ENCODE results near the gene PCSK6.

PCSK6 gene

DNA sequence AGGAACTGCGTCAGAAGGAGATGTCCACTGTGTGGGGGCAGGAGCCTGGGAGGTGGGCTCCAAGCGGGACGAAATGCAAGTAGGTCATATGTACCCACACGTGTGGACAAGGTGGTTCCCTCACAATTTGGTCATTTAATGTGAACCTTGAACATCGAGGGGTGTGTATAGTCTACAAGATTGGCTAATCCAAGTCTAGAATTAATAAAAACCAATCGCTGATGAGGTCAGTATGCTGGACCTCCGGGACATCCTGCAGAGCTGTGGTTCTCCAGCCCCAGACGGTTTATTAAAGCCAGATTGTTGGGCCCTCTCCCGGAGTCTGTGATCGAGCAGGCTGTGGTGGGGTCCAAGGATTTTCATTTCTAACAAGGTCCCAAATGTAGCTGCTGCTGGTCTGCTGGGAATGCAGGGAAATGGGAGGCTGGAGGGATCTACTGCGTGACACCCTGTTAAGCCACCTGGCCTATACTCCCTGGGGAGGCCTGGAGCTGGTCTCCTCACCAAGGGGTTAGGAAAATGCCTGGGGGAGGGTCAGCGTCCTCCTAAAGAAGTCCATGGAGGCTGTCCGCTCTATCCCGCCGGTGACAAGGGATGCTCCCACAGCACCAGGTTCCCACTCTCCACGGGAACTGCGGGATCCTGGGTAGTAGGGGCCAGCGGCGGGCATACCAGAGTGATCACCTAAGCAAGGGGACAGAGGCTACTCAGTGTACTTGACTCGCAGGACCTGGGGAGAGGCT, 25.1 kb downstream of the PCSK6 start:
- in situ Hi-C loops (cut with HindIII; ENCODE audit: low sequenced_read_pairs), result loop anchor here (25.0 kb wide), 1 partner anchor 102 kb away; no protein-coding TSS in a partner anchor

DNA sequence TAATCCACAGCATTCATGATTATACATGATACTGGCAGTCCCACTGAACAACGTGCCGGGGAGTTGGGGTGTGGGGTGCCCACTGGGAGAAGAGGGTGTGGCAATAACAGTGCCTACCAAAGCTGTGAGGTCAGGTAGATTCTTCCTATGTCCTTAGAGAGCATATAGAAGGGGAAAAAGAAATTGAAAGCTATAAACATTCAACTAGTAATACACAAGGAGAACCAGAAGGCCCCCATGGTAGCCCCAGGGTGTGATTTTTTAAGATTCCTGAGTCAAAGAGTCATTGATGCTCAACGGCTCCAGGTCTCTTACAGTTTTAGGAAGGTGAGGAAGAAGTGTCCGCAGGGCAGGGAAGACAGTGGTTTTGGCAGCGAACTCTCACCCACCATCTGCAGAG, 25.8 kb downstream of the PCSK6 start:
- in situ Hi-C loops (cut with HindIII; ENCODE audit: low sequenced_read_pairs), result loop anchor here (25.0 kb wide), 1 partner anchor 101 kb away; no protein-coding TSS in a partner anchor

DNA sequence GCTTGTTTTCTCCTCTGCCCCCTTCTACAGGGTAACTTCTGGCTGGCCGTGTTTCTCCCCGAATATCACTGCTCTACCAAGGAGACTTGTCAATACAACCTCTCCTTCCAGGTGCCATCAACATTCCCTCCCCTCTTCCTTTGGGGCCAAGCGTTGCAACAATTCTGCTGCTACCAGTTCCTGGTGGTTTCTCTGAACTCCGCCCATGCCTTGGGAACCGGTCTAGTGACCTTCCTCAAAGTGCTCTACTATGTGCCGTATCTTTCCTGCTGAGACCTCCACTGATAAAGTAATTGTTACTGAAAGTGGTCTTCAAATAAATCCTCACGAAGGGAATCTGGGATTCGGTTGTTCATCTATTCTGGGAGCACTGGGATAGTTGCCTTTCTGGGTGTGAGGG, 26.2 kb downstream of the PCSK6 start:
- in situ Hi-C loops (cut with HindIII; ENCODE audit: low sequenced_read_pairs), result loop anchor here (25.0 kb wide), 1 partner anchor 101 kb away; no protein-coding TSS in a partner anchor

DNA sequence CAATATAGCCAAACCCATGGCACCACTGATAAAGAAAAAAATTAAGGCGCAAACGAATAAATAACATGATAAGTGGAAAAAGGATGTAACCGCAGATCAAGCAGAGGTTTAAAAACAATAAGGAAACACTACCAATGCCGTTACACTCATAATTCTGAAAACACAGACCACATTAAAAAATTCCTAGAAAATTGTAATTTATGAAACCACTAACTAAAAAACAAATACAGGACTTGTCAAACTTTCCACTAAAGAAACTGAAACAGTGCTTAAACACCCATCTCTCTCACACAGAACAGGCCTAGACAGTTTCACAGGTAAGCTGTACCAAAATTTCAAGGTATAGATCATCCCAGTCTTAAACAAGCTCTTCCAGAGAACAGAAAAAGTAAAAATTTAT, 28.4 kb downstream of the PCSK6 start:
- in situ Hi-C loops (cut with HindIII; ENCODE audit: low sequenced_read_pairs), result loop anchor here (25.0 kb wide), 1 partner anchor 99 kb away; no protein-coding TSS in a partner anchor

DNA sequence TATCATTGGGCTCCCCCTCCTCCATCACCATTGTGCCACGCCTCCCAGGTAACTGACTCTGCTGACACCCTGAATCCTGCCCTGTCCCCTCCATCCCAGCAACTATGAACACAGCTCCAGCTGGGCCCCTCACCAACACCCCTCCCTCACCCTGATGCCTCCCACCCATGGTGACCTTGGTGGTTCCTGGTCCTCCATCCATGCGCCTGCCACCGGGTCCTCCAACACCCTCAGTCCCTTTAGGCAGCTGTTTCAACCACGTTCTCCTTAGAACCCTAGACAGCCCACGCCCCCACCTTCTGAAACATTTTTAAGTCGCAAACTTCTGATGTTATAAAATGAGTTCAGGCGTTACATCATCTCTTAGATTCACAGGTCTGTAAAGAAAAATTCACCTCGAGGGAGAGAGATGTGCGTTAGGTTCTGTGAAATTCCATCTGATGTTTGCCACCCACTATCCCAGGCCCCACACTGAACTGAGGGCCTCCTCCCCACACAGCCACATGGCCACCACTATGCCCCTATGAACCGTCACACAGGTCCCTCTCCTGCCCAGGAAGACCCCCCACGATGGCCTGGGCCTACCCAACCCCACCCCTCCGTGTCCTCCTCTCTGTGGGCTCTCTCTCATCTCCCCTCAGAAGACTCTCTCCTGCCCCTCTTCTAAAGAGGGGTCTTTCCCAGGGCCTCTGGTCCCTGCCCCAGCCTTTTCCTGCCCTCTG, 29.8 kb downstream of the PCSK6 start:
- in situ Hi-C loops (cut with HindIII; ENCODE audit: low sequenced_read_pairs), result loop anchor here (25.0 kb wide), 1 partner anchor 97 kb away; no protein-coding TSS in a partner anchor

DNA sequence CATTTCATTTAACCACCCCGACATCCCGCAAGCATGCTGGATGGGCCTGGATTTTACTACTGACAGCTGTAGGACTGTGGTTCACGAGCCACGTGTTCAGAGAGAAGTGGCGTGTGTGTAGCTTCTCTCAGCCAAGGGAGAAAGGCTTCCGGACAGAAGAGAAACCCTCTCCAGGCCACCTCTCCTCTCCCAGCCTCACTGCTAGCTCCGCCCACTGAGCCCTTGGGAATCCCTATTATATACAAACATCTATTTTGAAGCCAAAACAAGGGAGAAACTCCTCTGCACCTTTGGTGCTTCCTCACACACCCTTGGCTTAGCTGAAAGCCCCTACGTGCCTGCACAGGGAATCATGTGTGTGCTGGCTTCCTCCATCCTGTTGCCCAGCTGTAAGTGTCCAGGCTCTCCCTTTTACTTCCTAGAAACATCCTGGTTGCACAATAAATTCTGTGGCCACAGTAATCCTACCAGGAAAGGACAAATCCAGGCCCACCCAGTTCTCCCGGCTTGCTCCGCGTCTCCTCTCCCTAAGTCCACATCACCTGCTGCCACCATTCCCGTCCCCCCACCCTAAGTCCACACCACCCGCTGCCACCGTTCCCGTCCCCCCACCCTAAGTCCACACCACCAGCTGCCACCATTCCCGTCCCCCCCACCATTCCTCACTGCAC, 30.5 kb downstream of the PCSK6 start:
- in situ Hi-C loops (cut with HindIII; ENCODE audit: low sequenced_read_pairs), result loop anchor here (25.0 kb wide), 1 partner anchor 97 kb away; no protein-coding TSS in a partner anchor

DNA sequence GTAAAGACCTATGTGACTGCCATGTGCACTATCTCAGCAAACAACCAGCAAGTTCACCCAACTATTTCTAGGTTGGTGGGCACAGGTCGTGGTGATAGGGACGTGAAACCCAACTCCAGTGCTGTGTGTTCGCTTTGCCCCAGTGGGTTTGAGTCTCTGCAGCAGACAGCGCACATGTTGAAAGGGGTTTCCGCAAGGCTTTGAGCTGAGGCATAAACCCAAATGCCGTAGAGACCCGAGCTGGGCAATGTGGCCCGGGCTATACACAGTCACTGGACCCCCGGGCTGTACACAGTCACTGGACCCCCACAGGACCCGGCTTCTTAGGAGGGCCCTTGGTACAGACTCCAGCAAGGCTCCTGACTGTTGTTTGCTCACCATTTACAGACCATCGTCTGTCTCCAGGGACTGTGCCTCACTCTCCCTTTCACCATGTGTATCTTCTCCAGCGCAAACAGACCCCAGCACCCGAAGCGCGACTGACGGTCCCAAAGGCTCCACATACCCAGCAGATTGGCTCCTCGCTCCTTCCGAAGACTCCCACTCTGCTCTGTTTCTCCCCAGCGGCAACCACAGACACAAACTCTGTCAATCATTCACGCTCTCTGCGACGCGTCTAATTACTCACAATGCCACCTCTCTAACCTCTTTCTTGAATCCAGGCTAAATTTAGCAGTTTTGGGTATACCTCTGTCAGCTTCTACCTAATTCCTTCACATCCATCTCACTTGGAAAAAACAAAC, 31.2 kb downstream of the PCSK6 start:
- in situ Hi-C loops (cut with HindIII; ENCODE audit: low sequenced_read_pairs), result loop anchor here (25.0 kb wide), 1 partner anchor 96 kb away; no protein-coding TSS in a partner anchor

DNA sequence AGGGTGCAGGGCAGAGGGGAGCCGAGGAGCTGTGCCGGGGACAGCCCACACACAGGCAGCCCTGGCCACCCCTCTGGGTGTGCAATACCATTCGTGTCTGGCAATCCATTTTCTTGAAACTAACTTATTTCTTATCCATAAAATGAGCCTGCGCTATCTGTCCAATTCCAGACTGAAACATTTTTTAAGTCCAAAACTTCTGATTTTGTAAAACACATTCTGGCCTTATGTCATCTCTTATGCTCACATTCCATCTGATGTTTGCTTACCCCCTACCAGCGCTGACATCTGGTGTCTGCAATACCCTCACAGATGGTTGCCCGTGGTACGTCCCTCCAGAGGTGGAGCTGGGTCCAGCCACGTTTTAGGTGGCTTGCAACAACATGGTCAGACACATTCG, 31.8 kb downstream of the PCSK6 start:
- in situ Hi-C loops (cut with HindIII; ENCODE audit: low sequenced_read_pairs), result loop anchor here (25.0 kb wide), 1 partner anchor 95 kb away; no protein-coding TSS in a partner anchor

DNA sequence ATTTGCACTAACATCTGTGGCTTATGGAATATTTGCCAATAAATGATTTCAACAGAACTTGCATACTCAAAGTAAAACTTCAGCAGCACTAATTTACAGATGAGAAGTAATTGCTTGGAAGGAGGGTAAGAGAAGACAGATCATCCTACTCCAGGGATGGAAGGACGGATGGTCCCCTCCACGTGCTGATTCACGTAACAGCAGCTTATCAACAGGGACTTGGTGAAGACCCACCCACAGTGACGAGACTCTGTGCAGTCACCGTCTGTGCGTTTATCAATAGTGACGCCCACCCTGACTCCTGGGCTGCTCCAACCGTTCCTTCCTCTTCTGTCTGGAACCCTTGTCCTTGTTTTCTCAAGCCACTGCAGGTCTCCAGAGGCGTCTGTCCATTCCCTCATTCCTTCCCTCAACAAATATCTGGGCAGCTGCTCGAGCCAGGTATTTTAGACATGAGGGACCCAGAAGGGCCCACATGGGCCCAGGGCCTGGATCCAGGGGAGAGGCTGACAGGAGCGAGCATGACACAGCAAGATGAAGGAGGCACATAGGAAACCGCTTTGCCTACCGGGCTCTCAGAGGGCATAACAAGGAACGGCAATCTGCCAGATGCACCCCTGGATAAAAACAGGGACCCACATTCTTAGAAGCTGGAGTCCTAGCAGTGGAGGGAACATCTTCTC, 33.3 kb downstream of the PCSK6 start:
- in situ Hi-C loops (cut with HindIII; ENCODE audit: low sequenced_read_pairs), result loop anchor here (25.0 kb wide), 1 partner anchor 94 kb away; no protein-coding TSS in a partner anchor

DNA sequence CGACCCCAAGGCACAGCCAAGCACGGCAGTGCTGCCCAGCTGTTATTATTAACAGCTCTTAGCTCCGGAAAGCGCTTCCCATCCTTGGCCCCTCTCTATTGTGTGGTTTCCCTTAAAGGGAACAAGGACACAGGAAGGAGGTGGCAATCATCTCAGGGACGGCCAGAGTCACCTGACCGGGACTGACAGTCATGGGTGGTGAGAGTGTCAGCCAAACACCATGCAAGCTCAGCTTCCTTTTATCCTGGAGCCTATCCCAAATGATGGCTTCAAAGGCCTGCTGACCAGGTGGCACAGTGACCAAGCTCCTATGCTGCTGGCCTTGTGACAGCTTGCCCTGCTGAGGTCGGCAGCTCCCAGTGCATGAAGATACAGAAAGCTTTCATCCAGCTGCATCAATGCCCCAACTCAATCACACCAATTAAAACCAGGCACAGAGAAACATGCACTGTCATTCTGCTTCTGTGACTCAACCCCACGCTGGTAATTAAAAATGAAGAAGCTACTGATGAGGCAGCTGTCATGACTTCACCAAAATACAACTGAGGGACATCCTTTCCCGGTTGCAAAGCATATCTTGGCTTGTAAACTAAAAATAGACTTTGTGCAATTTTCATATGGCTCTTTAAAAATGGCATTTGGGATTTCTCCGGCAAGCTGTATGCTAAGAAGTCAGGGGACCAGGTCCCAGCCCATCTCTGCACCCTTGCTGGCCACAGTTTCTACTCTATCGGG, 34.0 kb downstream of the PCSK6 start:
- in situ Hi-C loops (cut with HindIII; ENCODE audit: low sequenced_read_pairs), result loop anchor here (25.0 kb wide), 1 partner anchor 93 kb away; no protein-coding TSS in a partner anchor

DNA sequence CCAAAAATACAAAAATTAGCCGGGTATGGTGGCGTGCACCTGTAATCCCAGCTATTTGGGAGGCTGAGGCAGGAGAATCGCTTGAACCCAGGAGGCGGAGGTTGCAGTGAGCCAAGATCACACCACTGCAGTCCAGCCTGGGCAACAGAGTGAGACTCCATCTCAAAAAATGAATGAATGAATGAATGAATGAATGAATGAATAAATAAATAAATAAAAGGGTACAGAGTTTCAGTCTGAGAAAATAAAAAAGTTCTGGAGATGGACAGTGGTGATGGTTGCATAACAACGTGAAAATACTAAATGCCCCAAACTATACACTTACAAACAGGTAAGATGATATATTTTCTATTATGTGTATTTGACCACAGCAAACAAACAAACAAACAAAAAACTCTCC, 34.7 kb downstream of the PCSK6 start:
- in situ Hi-C loops (cut with HindIII; ENCODE audit: low sequenced_read_pairs), result loop anchor here (25.0 kb wide), 1 partner anchor 92 kb away; no protein-coding TSS in a partner anchor

DNA sequence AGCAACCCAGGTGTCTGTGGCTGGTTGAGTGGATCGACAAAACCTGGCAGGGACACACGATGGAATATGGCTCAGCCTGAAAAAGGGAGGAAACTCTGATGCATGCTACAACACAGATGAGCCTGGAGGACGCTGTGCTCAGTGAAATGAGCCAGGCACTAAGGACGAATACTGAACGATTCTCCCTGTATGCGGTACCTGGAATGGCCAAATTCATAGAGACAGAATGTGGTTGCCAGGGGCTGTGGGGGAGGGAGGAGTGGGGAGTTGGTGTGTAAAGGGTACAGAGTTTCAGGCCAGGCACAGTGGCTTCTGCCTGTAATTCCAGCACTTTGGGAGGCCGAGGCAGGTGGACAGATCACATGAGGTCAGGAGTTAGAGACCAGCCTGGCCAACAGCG, 35.1 kb downstream of the PCSK6 start:
- in situ Hi-C loops (cut with HindIII; ENCODE audit: low sequenced_read_pairs), result loop anchor here (25.0 kb wide), 1 partner anchor 92 kb away; no protein-coding TSS in a partner anchor

DNA sequence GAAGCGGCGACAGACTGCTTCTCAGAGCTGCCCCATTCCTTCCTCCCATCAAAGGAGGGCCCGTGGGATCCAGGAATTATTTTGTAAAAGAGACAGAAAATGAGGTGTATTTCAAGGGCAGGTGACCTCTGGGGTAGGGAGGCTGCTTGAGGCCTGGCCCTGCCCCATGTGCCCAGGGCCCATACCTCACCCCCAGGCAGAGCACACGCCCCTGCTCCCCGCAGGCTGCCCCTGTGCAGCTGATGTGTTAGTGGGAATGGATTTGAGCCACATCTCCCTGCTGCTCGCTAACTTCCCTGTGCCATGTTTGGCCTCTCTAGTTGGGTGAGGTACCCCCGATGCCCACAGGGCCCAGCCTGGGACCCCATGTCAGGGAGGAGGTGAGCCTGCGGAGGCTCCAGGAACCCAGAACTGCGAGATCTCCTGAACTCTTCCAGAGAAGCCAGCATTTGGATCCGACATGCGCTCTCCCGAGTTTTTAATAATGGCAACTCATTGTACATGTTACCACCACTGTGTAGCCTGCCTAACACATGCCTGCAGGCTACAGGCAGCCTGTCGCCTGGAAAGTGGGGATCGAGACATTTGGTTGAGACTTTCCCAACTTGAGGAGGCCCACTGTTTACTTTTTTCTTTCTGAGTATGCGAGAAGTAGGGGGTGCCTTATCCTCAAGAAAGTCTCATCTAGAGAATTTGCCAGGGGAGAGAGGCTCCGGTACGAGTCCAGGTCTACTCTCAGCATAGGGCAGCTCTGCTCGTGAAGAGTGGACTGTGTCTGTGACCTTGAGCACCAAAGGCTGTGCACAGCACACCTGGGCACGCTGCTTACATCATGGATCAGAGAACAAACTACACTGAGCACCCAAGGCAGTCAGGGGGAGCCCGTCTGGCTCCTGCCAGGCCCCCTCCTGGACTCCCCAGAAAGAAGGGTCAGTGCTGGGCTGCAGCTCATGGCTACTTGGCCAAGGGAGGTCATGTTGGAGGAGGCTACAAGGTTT, 36.1 kb downstream of the PCSK6 start:
- in situ Hi-C loops (cut with HindIII; ENCODE audit: low sequenced_read_pairs), result loop anchor here (25.0 kb wide), 1 partner anchor 91 kb away; no protein-coding TSS in a partner anchor

DNA sequence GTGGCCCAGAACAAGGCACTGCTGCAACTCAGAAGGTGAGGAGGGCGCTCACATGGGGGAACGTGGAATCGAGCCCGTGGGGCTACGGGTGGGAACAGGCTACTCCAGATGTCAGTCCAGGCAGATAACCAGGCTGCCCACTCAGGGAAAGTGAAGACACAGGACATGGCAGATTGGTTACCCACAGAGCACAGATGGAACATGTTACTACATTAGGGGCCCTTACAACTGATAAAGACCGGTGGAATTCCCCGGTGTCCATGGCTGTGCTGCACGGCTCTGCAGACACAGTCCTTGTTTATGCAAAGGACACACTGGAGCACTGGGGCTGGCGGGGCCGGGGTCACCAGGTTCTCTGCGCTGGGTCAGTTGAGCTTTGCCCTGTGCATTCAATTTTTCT, 36.9 kb downstream of the PCSK6 start:
- in situ Hi-C loops (cut with HindIII; ENCODE audit: low sequenced_read_pairs), result loop anchor here (25.0 kb wide), 1 partner anchor 90 kb away; no protein-coding TSS in a partner anchor

DNA sequence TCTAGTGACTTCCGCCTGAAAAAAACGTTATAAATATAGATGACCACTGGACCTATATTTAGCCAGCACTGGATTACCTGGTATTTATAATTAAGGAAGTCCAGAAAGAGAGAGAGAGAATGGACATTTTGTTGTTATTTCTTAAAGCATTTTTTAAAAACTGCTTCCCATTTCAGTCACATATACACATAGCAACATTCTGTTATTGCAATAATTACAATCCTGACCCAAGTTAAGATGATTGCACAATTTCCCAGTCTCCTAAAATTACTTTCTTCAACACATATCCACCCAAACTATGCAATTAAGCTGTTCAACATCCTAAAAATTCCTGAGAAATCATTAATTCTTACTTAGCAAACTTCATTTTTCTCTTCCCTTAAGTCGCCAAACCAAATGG, 37.7 kb downstream of the PCSK6 start:
- in situ Hi-C loops (cut with HindIII; ENCODE audit: low sequenced_read_pairs), result loop anchor here (25.0 kb wide), 1 partner anchor 90 kb away; no protein-coding TSS in a partner anchor

DNA sequence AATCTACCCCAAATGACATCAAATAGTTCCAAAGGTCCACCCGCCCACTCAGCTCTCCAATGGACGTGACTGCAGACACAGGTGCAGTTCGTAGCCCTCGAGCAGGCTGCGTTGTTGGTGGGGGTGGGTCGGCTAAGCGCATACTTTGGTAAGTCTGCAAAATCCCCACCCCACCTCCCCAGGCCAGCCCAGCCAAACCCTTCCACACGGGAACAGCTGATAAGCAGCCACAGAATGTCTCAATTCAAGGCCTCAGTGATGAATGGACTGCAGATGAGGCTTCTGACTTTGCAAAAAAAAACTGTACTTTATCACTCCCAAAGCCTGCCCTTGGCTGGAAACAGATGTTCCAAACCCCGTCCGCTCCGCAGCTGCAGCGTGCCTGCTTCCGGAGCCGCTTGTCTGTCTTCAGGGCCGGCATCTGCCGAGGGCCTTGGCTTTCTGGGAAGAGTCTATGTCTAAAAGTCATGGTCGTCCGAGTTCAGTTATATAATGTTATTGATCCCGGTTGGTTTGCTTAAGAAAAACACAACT, 38.2 kb downstream of the PCSK6 start:
- in situ Hi-C loops (cut with HindIII; ENCODE audit: low sequenced_read_pairs), result loop anchor here (25.0 kb wide), 1 partner anchor 89 kb away; no protein-coding TSS in a partner anchor

Data from DLD1 (cell line).